IPS DF 4.7 (cell line): ENCODE results near the gene ZNF550.
"Not testable (repeated sequence)": the region's sequence is repeated elsewhere in the genome, so short reads cannot be mapped to it uniquely, and the experiment has no call there.

Experiments used
- DNase-seq: peaks from one replicate; pipeline ENCODE4 v3.0.0-alpha.2; 2013; ENCODE audit warnings: low spot score; ENCODE audit errors: extremely low read depth

ZNF550 gene

DNA sequence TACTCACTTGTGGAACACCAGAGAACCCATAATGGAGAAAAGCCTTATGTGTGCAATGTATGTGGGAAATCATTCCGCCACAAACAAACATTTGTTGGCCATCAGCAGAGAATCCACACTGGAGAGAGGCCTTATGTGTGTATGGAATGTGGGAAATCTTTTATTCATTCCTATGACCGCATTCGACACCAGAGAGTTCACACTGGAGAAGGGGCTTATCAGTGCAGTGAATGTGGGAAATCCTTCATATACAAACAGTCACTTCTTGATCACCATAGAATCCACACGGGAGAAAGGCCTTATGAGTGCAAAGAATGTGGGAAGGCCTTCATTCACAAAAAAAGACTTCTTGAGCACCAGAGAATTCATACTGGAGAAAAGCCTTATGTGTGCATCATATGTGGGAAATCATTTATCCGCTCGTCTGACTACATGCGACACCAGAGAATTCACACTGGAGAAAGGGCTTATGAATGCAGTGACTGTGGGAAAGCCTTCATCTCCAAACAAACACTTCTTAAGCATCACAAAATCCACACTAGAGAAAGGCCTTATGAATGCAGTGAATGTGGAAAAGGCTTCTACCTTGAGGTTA, 21.6 kb downstream of the ZNF550 start:
- DNase-seq, result no peak

DNA sequence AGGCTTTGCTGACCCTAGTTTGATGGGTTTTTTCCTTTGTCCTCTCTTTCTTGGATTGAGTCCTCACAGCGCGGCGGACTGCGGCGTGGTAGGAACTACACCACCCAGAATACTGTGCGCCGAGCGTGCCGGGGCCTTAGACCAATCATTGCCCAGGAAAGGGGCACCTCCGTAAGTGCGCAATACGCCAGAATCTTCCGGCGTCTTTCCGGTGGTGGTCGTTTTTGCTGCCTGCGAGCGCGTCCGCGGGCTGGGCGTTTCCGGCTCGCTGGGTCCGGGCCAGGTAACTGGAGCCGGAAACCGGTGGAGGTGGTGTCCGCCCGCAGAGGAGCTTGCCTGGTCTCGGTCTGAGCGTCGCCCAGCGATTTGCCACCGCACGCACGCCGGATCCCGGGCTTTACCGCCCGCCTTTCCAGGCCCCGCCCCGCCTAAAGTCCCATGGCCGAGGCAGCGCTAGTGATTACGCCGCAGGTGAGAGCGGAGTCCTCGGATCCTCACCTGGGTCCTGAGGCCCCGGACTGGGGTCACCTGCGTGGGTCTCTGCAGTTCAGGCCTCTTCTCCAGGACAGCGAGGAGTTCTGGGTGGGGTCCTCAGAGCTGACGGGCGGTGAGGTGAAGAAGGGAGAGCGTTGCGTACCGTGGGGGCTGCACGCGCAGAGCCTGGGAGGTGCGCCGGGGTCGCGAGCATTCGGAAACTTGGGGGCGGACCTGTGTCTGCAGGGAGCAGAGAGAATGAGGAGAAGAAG, 32.4 kb downstream of the ZNF550 start, which contains the start of gene ZNF549:
ZNF549 (plus strand) TSS at position 221 of the 746 bp plus-strand sequence; CDS start at position 439, 218 bp downstream.
- peak; percentile 87 for DNase-seq

DNA sequence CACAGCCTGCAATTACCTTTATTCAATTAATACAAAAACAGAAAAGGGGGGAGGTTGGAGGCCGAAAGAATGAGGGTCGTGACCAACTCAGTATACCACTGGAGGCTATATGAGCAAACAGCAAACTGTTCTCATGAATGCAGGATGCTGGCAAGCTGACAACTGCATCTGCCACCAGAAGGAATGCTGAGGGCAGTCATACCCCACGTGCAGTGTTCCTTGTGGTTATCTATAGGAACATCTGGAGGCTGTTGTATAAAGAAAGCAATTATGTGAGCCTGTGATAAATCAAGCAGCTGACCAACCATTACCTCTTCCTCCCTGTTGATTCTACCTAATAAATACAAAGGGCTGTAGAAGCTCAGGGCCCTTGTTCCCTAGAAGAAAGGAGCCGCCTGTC, 41.6 kb downstream of the ZNF550 start:
- DNase-seq, result not testable (repeated sequence)

DNA sequence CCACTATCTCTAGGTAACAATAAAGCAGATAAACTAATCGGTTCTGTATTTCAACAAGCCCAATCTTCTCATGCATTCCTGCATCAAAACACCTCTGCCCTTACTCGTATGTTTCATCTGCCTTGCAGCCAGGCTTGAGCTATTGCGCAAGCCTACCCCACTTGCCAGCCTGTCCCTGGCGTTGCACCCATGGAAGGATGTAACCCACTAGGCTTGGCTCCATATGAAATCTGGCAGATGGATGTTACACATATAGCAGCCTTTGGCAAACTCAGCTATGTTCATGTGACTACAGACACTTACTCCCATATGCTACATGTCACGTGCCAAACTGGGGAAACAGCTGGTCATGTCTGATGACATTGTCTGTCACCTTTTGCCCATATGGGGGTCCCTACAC, 44.4 kb downstream of the ZNF550 start:
- no peak for DNase-seq

DNA sequence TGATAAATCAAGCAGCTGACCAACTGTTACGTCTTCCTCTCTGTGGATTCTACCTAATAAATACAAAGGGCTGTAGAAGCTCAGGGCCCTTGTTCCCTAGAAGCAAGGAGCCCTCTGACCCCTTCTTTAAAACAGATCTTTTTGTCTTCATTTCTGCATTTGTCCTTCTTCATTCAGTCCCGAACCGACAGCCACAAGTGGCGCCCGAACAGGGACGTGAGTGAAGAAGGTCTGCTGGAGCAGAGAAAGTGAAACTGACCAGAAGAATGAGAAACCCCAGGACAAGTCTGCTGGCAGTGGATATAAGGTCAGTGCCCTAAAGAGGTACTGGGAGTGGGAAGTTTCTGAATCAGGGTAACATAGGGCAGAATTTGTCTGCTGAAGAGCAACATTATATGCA, 46.8 kb downstream of the ZNF550 start:
- no peak for DNase-seq

DNA sequence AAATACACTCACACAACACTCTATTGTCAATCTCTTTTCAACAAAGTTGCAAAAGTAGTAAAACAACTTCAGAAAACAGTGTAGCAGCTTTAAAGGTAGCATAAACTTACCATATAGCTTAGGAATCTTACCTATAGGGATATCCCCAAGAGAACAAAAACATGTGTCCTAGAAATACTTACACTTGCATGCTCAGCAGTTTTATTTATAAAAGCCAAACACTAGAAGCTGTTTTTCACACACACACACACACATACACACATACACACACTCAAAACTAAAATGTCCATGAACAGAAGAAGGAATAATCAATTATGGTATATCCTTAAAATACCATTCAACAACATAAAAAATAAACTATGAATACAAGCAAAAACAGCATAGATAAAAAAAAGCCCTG, 48.2 kb downstream of the ZNF550 start:
- DNase-seq, result no peak

DNA sequence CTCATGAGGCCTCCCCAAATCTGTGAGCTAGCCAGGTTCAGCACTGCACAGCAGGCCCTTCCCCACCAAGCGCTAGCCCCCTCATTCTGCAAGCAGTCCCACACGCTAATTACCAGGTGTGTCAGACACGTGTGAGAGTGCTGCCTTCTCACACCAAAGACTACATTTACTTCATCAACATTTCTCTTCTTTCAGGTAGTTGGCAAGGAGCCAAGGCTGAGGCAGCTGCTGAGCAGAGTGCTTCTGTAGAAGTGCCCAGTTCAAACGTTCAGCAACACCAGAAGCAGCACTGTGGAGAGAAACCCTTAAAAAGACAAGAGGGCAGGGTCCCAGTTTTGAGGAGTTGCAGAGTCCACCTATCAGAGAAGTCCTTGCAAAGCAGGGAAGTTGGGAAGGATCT, 53.5 kb downstream of the ZNF550 start:
- no peak for DNase-seq

DNA sequence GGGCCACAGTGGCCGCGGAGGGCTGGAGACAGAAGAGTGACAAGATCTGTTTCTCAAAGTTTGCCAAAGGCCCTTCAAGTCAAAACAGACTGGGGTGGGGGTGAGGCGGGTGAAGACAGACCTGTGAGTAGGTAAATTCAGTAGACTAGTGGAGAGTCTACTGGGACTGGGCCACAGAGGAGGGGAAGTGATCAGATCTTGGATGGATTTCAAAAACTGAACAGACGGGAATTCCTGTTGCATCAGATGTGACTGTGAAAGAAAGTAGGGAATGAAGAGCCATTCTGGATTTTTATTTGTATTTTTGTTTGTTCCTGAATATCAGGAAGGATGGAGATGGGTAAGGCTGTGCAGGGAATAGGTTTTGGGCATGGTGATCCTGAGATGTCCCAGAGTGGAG, 59.3 kb downstream of the ZNF550 start:
- not testable (repeated sequence) for DNase-seq

DNA sequence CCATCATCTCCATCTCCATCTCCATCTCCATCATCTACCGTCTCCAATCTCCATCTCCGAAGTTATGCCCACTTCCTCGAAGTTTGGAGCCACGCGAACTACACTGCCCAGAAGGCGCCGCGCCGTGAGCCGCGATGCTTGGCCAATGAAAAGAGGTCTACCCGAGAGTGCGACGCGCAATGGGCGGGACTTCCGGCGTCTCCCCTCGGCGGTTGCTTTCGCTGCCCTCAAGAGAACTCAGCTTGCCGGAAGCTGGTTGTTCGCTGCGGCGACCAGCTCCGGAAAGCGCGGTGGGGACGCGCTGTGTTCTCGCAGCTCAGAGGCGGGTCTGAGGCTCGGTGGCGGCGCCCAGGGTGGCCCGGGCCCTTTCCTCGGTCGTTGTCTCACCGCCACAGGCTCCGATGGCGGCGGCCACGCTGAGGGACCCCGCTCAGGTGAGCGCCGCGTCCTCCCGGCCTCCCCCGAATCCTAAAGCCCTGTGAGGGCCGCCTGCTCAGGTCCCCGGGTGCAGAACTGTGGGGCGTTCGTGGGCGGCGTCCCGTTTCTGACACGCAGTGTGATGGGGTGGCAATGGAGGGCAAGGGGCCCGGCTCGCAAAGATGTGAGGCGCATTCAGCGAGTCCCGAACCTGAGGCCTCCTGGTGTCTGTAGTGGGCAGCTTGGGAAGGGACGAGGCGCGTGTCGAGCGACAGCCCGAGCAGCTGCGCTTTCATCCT, 59.8 kb downstream of the ZNF550 start, which contains the start of gene ZNF773:
ZNF773 (plus strand) TSS at position 259 of the 716 bp plus-strand sequence; CDS start at position 402, 143 bp downstream.
- DNase-seq, result peak; percentile 81

DNA sequence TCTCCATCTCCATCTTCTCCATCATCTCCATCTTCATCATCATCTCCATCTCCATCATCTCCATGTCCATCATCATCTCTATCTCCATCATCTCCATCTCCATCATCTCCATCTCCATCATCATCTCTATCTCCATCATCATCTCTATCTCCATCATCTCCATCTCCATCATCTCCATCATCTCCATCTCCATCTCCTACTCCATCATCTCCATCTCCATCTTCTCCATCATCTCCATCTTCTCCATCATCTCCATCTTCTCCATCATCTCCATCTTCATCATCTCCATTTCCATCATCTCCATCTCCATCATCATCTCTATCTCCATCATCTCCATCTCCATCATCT, 60.4 kb downstream of the ZNF550 start:
- DNase-seq, result not testable (repeated sequence)

DNA sequence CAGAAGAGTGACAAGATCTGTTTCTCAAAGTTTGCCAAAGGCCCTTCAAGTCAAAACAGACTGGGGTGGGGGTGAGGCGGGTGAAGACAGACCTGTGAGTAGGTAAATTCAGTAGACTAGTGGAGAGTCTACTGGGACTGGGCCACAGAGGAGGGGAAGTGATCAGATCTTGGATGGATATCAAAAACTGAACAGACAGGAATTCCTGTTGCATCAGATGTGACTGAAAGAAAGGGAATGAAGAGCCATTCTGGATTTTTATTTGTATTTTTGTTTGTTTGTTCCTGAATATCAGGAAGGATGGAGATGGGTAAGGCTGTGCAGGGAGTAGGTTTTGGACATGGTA, 71.4 kb downstream of the ZNF550 start:
- not testable (repeated sequence) for DNase-seq

DNA sequence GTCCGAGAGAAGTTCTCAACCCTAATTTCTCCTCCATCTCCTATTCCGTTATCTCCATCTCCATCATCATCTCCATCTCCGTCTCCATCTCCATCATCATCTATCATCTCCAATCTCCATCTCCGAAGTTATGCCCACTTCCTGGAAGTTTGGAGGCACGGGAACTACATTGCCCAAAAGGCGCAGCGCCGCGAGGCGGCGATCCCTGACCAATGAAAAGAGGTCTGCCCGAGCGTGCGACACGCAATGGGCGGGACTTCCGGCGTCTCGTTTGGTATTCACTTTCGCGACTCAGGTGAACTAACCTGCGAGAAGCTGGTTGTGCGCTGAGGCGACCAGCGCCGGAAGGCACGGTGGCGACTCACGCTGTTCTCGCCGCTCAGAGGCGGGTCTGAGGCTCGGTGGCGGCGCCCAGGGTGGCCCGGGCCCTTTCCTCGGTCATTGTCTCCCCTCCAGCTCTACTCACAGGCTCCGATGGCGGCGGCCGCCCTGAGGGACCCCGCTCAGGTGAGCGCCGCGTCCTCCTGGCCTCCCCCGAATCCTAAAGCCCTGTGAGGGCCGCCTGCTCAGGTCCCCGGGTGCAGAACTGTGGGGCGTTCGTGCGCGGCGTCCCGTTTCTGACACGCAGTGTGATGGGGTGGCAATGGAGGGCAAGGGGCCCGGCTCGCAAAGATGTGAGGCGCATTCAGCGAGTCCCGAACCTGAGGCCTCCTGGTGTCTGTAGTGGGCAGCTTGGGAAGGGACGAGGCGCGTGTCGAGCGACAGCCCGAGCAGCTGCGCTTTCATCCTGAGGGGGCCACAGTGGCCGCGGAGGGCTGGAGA, 72.0 kb downstream of the ZNF550 start, which contains the start of gene ZNF419:
ZNF419 (plus strand) TSS at position 274 of the 822 bp plus-strand sequence; CDS start at position 475, 201 bp downstream.
- peak; percentile 76 for DNase-seq
